Esophagus squamous epithelium (tissue), 4 donors: ENCODE measurements around the gene CCDC30.

Source experiments
- CTCF ChIP-seq, 6 experiments: fragments of 450-650 bp in 4 of 6; fragments of 200-600 bp in 2 of 6; sonication (generic) in 2 of 6; IDR thresholded peaks; one replicate each; pipeline ENCODE4 v1.5.1; 2016 to 2019; ENCODE audit warnings: antibody characterized with exemption in 6 of 6, mild to moderate bottlenecking in 4 of 6, moderate library complexity in 4 of 6
- POLR2A ChIP-seq, 4 donors: fragments of 450-650 bp; IDR thresholded peaks; one replicate each; pipeline ENCODE4 v1.6.1; 2017; ENCODE audit warnings: antibody characterized with exemption in 4 of 4, mild to moderate bottlenecking in 4 of 4, moderate library complexity in 3 of 4

GRCh38 chr1:42557230-42557851, 94.3 kb downstream of the CCDC30 start:
- TF ChIP-seq CTCF (IDR thresholded peaks at IDR 0.05) (no peak), POLR2A (IDR thresholded peaks at IDR 0.05) (no peak)
